Measurements from ENCODE around the gene LIF.

Gene LIF

GRCh38 chr22:30284172-30284571 lies 37.6 kb upstream of the LIF start:
- no peak for DNase-seq

GRCh38 chr22:30283342-30283741 lies 36.8 kb upstream of the LIF start:
- DNase-seq = no peak

GRCh38 chr22:30282616-30283046 lies 36.1 kb upstream of the LIF start:
- no peak for DNase-seq

- no peak for DNase-seq
Observed at GRCh38 chr22:30280505-30280904, 33.9 kb upstream of the LIF start.

- DNase-seq = no peak
Observed at GRCh38 chr22:30279932-30280331, 33.4 kb upstream of the LIF start.

GRCh38 chr22:30279046-30279788 lies 32.7 kb upstream of the LIF start:
- no peak for DNase-seq

GRCh38 chr22:30277547-30278344 lies 31.2 kb upstream of the LIF start:
- no peak for DNase-seq

- DNase-seq = no peak
Observed at GRCh38 chr22:30276039-30276438, 29.5 kb upstream of the LIF start.

GRCh38 chr22:30275625-30276024 lies 29.1 kb upstream of the LIF start:
- DNase-seq = no peak

GRCh38 chr22:30274437-30274812 lies 27.9 kb upstream of the LIF start:
- DNase-seq = no peak

GRCh38 chr22:30273711-30274436 lies 27.3 kb upstream of the LIF start:
- no peak for DNase-seq

- no peak for DNase-seq
Observed at GRCh38 chr22:30272781-30273601, 26.4 kb upstream of the LIF start.

- DNase-seq = no peak
Observed at GRCh38 chr22:30270832-30271231, 24.3 kb upstream of the LIF start.

GRCh38 chr22:30268331-30268730 lies 21.8 kb upstream of the LIF start:
- no peak for DNase-seq

GRCh38 chr22:30267382-30268302 lies 21.1 kb upstream of the LIF start:
- DNase-seq = no peak

GRCh38 chr22:30266445-30267381 lies 20.2 kb upstream of the LIF start, which contains the start of gene OSM:
Gene OSM, minus strand, starts transcription at chr22:30266851. Its CDS starts 52 bp downstream, at chr22:30266799.
- DNase-seq = no peak

GRCh38 chr22:30265823-30266444 lies 19.4 kb upstream of the LIF start:
- no peak for DNase-seq

GRCh38 chr22:30265131-30265720 lies 18.7 kb upstream of the LIF start:
- DNase-seq = no peak

GRCh38 chr22:30263883-30264282 lies 17.3 kb upstream of the LIF start:
- no peak for DNase-seq
